OCI-LY1 (cell line): ENCODE results near the gene PRSS1.

Source experiments
- H2AFZ ChIP-seq: fragments of 200-600 bp; sonication (generic), shearing (Covaris generic); 2 replicates; pipeline ENCODE4 v1.6.0; 2014; ENCODE audit warnings: antibody characterized with exemption, mild to moderate bottlenecking, low read length
- H3F3A ChIP-seq: fragments of 200-600 bp; sonication (generic), shearing (Covaris generic); 2 replicates; pipeline ENCODE4 v1.6.0; 2014; ENCODE audit warnings: mild to moderate bottlenecking, antibody characterized with exemption, low read length, moderate library complexity; ENCODE audit not compliant: insufficient read depth
- H3K27ac ChIP-seq: fragments of 200-600 bp; sonication (generic); 2 replicates; pipeline ENCODE4 v1.5.1; 2014; ENCODE audit warnings: low read length, mixed run types, mild to moderate bottlenecking, low read depth; ENCODE audit not compliant: poor library complexity, severe bottlenecking
- H3K27me3 ChIP-seq: fragments of 200-600 bp; sonication (generic); 2 replicates; pipeline ENCODE4 v1.6.0; 2014; ENCODE audit warnings: antibody characterized with exemption, mild to moderate bottlenecking, low read length, moderate library complexity; ENCODE audit not compliant: insufficient read depth
- H3K36me3 ChIP-seq: fragments of 200-600 bp; sonication (generic); 2 replicates; pipeline ENCODE4 v1.6.1; 2014; ENCODE audit warnings: mild to moderate bottlenecking, antibody characterized with exemption, low read length, moderate library complexity, mixed read lengths; ENCODE audit not compliant: insufficient read depth
- H3K4me1 ChIP-seq: fragments of 200-600 bp; sonication (generic); 2 replicates; pipeline ENCODE4 v1.5.1; 2014; ENCODE audit warnings: mild to moderate bottlenecking, low read length, moderate library complexity; ENCODE audit not compliant: insufficient read depth, severe bottlenecking
- H3K4me2 ChIP-seq: fragments of 200-600 bp; sonication (generic), shearing (Covaris generic); 2 replicates; pipeline ENCODE4 v1.6.1; 2014; ENCODE audit warnings: low read length
- H3K4me3 ChIP-seq: fragments of 200-600 bp; sonication (generic); 2 replicates; pipeline ENCODE4 v1.5.1; 2014; ENCODE audit warnings: low read length, low read depth, mild to moderate bottlenecking, mixed read lengths; ENCODE audit not compliant: poor library complexity, severe bottlenecking
- H3K79me2 ChIP-seq: fragments of 200-600 bp; shearing (Covaris generic); 2 replicates; pipeline ENCODE4 v1.6.1; 2016; ENCODE audit warnings: mixed run types, low read length, mixed read lengths; ENCODE audit not compliant: insufficient read depth
- H3K9ac ChIP-seq: fragments of 200-600 bp; sonication (generic), shearing (Covaris generic); 2 replicates; pipeline ENCODE4 v1.6.1; 2014; ENCODE audit warnings: mild to moderate bottlenecking, low read length, mixed read lengths
- H3K9me2 ChIP-seq: fragments of 200-600 bp; sonication (generic), shearing (Covaris generic); 2 replicates; pipeline ENCODE4 v1.6.1; 2014; ENCODE audit warnings: low read depth, mild to moderate bottlenecking, low read length, mixed read lengths
- H3K9me3 ChIP-seq: fragments of 200-600 bp; shearing (Covaris generic); 2 replicates; pipeline ENCODE4 v1.6.1; 2014; ENCODE audit warnings: low read length, mixed read lengths
- H4K20me1 ChIP-seq: fragments of 200-600 bp; sonication (generic), shearing (Covaris generic); 2 replicates; pipeline ENCODE4 v1.6.0; 2016; ENCODE audit warnings: mild to moderate bottlenecking, low read length; ENCODE audit not compliant: insufficient read depth
- CTCF ChIP-seq: fragments of 200-600 bp; sonication (generic), shearing (Covaris generic); IDR thresholded peaks from 2 replicates; pipeline ENCODE4 v1.5.1; 2017; ENCODE audit warnings: mild to moderate bottlenecking, antibody characterized with exemption, low read length, moderate library complexity, mixed read lengths
- EZH2 ChIP-seq: fragments of 200-600 bp; sonication (generic), shearing (Covaris generic); IDR thresholded peaks from 2 replicates; pipeline ENCODE4 v1.8.0; 2017; ENCODE audit warnings: borderline replicate concordance, mixed run types, mild to moderate bottlenecking, antibody characterized with exemption, low read length, moderate library complexity, mixed read lengths

Gene PRSS1

DNA sequence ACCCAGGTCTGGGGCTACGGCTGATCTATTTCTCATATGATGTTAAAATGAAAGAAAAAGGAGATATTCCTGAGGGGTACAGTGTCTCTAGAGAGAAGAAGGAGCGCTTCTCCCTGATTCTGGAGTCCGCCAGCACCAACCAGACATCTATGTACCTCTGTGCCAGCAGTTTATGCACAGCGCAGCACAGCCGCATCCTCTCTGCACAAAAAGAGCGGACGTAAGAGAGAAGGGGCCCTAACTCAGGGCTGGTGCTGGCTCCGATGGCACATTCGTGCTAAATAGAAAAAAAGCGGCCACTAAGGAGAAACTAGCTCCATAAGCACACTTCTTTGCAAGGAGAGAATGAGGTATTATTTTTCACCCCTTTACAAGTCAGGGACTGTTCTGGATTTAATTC, 28.3 kb upstream of the PRSS1 start:
- no peaks in the 10 kb centered on the region for H3K79me2 ChIP-seq
- H3K9me2 ChIP-seq = no peaks in the 10 kb centered on the region
- H3K27me3 ChIP-seq = no peaks in the 10 kb centered on the region
- H3K36me3 ChIP-seq = no peaks in the 10 kb centered on the region
- H3K4me2 ChIP-seq = no peak overlapping the region
- no peak overlapping the region for H3K9ac ChIP-seq
- H2AFZ ChIP-seq = no peak overlapping the region
- no peaks in the 10 kb centered on the region for H3K9me3 ChIP-seq
- H3K4me3 ChIP-seq = no peak overlapping the region
- no peaks in the 10 kb centered on the region for H3K4me1 ChIP-seq
- no peak overlapping the region for H3K27ac ChIP-seq
- TF ChIP-seq EZH2 (no peak), CTCF (no peak)
- H4K20me1 ChIP-seq = 0 out of 2 replicates have a peak, but pooled peaks cover 3% of the 10 kb centered on the region
- H3F3A ChIP-seq = no peaks in the 10 kb centered on the region

DNA sequence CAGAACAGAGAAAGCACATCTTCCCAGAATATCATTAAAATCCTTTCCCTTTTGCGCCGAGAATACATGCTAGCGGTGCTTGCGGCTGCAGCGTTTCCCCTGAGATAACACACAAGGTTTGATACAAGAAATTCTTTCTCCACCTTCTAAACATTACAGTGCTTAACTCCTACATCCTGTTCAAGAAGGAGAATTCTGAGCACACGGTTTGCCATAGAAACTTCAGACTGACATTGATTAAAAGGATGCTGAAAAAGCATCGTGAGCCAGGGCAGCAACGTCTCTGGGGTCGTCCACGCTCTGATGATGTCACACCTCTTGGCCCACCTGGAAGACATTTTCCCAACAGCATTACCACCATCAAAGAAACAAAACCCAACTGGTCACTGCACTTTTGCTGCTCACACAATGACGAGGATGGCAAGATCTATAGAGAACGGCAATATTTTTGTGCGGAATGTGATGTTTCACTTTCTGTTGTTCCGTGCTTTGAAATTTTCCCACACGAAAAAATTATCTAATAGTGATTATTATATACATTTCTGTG, 27.0 kb upstream of the PRSS1 start:
- no peak overlapping the region for H3K4me2 ChIP-seq
- H2AFZ ChIP-seq = no peak overlapping the region
- no peaks in the 10 kb centered on the region for H3K79me2 ChIP-seq
- no peaks in the 10 kb centered on the region for H3K4me1 ChIP-seq
- H3K27me3 ChIP-seq = no peaks in the 10 kb centered on the region
- H3K9me3 ChIP-seq = no peaks in the 10 kb centered on the region
- H3K9ac ChIP-seq = no peak overlapping the region
- H3K9me2 ChIP-seq = no peaks in the 10 kb centered on the region
- H3K4me3 ChIP-seq = no peak overlapping the region
- no peak for TF ChIP-seq EZH2
- no peak for TF ChIP-seq CTCF
- H3K36me3 ChIP-seq = no peaks in the 10 kb centered on the region
- no peaks in the 10 kb centered on the region for H3F3A ChIP-seq
- H3K27ac ChIP-seq = no peak overlapping the region
- 0 out of 2 replicates have a peak, but pooled peaks cover 3% of the 10 kb centered on the region for H4K20me1 ChIP-seq

GRCh38 chr7:142733271-142733670, 16.0 kb upstream of the PRSS1 start:
- Histone ChIP-seq H3K27ac (no peak overlapping the region), H3K9me2 (no peaks in the 10 kb centered on the region), H3K4me1 (no peaks in the 10 kb centered on the region), H3K9ac (no peak overlapping the region), H3K79me2 (no peaks in the 10 kb centered on the region), H3K9me3 (no peaks in the 10 kb centered on the region), H2AFZ (no peak overlapping the region), H4K20me1 (no peaks in the 10 kb centered on the region), H3K4me3 (no peak overlapping the region), H3K4me2 (no peak overlapping the region), H3K36me3 (no peaks in the 10 kb centered on the region), H3K27me3 (no peaks in the 10 kb centered on the region), H3F3A (0 out of 2 replicates have a peak, but pooled peaks cover 3% of the 10 kb centered on the region)
- TF ChIP-seq CTCF = no peak
- no peak for TF ChIP-seq EZH2
